Activated CD4-positive, alpha-beta T cell treated with anti-CD3 and anti-CD28 coated beads, Interleukin-2, Interleukin-4, amounts not matched to agents 100 ng/mL and 50 ng/mL, durations not matched to agents 16 hours and 8 hours (primary cell): ENCODE data around the gene CARD6.
"Not testable (repeated sequence)": the region's sequence is repeated elsewhere in the genome, so short reads cannot be mapped to it uniquely, and the experiment has no call there.

Experiments
- DNase-seq: peaks from one replicate; pipeline ENCODE4 v3.0.0-alpha.2; 2020; ENCODE audit warnings: low spot score

The CARD6 gene, protein sequence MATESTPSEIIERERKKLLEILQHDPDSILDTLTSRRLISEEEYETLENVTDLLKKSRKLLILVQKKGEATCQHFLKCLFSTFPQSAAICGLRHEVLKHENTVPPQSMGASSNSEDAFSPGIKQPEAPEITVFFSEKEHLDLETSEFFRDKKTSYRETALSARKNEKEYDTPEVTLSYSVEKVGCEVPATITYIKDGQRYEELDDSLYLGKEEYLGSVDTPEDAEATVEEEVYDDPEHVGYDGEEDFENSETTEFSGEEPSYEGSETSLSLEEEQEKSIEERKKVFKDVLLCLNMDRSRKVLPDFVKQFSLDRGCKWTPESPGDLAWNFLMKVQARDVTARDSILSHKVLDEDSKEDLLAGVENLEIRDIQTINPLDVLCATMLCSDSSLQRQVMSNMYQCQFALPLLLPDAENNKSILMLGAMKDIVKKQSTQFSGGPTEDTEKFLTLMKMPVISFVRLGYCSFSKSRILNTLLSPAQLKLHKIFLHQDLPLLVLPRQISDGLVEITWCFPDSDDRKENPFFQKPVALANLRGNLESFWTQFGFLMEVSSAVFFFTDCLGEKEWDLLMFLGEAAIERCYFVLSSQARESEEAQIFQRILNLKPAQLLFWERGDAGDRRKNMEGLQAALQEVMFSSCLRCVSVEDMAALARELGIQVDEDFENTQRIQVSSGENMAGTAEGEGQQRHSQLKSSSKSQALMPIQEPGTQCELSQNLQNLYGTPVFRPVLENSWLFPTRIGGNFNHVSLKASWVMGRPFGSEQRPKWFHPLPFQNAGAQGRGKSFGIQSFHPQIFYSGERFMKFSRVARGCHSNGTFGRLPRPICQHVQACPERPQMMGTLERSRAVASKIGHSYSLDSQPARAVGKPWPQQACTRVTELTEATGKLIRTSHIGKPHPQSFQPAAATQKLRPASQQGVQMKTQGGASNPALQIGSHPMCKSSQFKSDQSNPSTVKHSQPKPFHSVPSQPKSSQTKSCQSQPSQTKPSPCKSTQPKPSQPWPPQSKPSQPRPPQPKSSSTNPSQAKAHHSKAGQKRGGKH

GRCh38 chr5:40841068-40841805 is at the start of gene CARD6:
Gene CARD6 (plus strand): TSS chr5:40841367. CDS start chr5:40841383, 16 bp downstream.
- DNase-seq: no peak

- no peak for DNase-seq
Observed at GRCh38 chr5:40791715-40792139, 49.4 kb upstream of the CARD6 start.

DNA sequence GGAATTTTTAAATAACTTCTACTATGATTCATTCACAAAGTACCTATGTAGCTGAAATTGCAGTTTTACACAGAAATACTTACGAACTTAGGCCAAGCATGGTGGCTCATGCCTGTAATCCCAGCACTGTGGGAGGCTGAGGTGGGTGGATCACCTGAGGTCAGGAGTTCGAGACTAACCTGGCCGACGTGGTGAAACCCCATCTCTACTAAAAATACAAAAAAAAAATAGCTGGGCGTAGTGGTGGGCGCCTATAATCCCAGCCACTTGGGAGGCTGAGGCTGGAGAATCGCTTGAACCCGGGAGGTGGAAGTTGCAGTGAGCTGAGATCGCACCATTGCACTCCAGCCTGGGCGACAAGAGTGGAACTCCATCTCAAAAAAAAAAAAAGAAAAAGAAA is 48.5 kb upstream of the CARD6 start:
- DNase-seq: not testable (repeated sequence)

GRCh38 chr5:40794340-40794739 is 46.8 kb upstream of the CARD6 start:
- not testable (repeated sequence) for DNase-seq

DNA sequence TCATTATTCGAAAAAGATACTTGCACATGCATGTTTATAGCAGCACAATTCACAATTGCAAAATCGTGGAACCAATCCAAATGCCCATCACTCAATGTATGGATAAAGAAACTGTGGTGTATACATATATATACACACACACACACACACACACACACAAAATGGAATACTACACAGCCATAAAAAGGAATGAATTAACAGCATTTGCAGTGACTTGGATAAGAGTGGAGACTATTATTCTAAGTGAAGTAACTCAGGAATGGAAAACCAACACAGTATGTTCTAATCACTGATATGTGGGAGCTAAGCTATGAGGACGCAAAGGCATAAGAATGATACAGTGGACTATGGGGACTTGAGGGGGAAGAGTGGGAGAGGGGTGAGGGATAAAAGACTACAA is 46.3 kb upstream of the CARD6 start:
- DNase-seq: not testable (repeated sequence)

DNA sequence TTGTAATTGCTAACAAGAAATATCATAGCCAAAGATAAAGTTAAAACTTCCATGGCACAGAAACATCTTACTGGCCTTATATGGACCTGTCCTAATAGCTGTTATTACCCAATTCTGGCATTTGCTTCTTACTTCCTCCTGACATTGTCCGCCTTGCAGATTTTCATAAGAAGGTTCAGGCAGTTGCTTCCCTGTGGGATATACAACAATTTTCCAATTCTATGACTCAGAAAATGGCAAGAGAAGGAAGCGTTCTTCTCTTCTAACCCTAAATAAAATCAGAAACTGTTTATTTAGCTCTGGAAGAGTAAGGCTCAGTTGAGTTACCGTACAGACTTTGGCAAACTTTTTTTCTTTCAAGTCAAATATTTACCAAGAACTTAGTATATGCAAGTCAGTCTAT is 44.7 kb upstream of the CARD6 start:
- no peak for DNase-seq

DNA sequence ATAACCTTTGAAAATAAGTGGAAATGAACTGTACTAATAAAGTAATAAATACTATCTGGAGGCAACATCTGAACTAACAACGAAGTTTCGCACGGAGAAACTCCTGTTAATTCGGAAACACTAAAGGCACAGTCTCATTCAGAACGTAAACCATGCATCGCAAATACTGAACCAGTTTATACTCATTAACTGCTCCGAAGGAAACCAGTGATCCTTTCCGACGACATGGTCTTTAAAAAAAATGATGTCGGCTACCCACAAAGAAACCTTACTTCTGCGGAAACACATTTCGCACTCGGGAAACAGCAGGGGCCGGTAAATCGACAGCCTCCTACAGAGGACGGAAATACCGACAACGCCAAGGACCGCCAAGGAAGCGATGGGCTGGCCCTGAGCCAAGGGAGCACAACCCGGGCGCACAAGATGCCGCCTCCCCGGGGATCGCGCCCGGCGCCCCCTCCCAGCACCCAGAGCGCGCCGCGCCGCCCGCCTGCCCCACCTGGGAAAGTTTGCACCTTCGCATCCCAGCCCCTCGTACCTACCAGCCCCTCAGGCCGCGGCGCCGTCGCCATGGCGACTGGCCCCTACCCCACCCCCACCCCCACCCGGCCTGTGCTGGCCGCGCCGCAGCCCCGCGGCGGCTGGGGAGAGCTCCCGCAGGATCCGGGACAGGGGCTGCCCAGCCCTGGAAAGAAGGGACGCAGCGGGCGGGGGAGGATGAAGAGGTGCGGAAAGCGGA is 43.7 kb upstream of the CARD6 start:
- DNase-seq: peak; percentile 79

GRCh38 chr5:40798012-40798800 is 43.0 kb upstream of the CARD6 start, which contains the start of gene PRKAA1:
Gene PRKAA1 (minus strand): TSS chr5:40798374. CDS start chr5:40798189, 185 bp downstream.
- peak; percentile 88 for DNase-seq

DNA sequence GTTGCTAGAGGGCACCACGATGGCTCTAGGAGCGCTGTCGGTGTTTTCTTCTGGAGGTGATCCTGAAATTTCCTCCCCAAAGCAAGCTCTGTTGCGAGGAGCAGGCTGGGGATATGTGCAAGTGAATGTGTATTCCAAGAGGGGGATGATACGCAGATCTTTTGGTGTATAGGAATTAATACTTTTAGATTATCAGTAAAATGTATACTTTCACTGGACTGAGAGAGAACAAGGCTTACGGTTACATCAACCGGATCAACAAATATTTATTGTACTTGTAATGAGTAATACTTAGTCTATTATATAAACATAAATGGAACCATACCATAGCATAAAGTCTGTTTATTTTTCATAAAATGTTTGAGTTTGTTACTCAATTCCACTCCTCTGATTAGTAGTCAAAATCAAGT is 42.4 kb upstream of the CARD6 start:
- no peak for DNase-seq

DNA sequence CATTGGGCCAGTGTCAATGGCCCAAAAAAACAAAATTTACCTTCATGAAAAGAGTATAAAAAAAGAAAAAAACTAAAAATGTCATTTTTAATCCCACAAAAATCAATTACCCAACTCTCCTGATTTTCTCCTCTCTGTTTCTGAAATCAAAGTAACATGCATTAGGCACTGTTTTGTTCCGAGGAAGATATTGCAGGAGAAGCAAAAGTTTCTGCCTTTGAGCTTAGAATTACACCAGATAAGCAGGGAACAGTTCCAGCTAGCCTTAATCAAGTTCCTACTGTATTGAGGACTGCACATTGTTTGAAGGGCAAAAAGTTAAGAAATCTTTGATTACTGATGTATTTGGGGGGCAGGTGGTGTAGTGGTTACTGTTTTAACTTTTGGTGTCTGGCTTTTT is 41.9 kb upstream of the CARD6 start:
- DNase-seq: no peak

DNA sequence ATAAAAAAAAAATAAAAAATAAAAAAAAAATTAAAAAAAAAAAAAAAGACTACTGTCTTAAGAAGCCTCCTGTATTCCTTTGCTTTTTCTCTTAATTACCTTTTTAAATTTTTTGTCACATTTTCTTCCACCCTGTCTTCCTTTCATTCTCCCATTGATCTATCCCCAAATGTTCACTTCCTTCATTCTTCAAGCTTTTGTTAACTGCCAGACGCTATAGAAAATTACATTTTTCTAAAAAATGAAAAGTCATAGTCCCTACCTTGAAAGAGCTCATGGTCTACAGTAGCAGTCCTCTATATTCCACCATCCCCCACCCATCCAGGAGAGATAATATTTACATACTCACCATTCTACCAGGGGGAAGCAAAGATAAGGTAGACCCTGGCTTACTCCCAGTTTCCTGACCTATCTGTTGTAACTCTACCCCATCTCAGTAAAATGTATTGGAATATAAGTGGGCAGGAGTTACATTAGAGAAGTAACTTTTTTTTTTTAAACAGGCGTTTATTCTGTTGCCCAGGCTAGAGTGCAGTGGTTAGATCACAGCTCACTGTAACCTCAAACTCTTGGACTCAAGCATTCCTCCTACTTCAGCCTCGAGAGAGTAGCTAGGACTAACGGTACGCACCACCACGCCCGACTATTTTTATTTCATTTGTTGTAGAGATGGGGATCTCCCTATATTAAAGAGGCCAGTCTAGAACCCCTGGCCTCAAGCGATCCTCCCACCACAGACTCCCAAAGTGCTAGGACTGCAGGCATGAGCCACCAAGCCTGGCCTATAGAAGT is 39.2 kb upstream of the CARD6 start:
- no peak for DNase-seq

- DNase-seq: no peak
Observed at GRCh38 chr5:40812125-40812524, 29.0 kb upstream of the CARD6 start.

DNA sequence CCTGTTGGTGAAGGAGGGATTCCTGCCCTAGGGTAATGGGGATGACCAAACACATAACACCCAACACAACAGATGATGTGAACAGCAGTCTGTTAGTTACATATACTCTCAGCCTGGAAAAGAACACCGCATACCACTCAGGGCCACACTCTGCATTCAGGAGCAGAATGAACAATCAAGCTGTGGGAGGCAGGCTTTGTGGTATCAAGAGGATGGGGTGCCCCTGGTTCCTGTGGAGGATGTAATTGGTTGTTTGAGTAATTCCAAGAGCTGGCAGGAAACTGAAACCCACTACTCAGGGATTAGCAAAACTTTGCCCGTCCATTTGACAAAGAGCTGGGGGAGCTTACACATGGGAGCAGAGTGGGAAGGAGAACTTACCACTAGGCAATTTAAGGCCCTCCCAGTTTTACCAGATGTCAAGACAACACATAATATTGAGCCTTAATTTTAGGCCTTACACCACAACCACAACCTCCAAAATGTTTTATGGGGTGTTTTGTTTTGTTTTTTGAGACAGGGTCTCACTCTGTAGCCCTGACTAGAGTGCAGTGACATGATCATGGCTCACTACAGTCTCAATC is 27.4 kb upstream of the CARD6 start:
- DNase-seq: peak; percentile 70

DNA sequence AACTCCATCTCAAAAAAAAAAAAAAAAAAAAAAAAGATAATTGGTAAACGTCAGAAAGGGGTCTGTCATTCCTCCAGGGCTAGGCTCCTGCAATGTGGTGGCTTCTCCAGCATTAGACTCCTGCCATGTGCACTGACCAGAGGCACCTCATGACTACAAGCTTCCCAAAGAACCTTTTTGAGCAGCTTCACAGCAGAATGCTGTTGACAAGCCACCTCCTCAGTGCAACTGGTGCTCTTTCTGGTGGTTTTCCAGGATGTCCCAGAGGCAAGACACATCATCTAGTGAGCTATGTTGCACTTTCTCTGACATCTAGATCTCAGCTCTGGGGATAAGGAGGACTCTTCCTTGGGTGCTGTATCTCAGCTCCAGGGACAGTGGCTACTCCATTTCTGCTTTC is 17.7 kb upstream of the CARD6 start:
- DNase-seq: no peak

GRCh38 chr5:40825461-40826043 is 15.6 kb upstream of the CARD6 start:
- DNase-seq: not testable (repeated sequence)

DNA sequence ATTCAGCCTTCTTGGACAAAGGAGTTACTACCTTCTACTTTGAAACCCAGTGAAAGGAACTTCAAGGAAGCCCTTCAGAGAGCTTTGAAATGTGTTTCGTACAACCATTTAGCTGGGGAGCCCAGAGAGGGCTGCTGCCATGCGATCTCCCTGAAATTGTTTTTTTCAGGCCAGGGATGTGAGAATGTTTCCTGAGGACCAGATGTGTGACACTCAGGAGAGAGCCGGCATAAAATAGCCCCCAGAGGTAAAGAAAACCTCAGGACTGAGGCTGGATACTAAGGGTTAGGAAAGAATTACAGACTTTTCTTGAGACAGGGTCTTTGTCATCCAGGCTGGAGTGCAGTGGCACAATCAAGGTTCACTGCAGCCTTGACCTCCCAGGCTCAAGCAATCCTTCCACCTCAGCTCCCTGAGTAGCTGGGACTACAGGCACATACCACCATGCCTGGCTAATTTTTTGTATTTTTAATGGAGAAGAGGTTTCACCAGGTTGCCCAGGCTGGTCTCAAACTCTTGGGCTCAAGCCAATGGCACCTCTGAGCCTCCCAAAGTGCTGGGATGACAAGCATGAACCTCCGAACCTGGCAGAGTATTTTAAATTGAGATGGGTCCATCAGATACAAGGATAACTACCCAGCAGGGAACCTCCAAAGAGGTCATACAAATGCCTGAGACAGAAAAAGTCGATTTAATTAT is 14.5 kb upstream of the CARD6 start:
- no peak for DNase-seq

GRCh38 chr5:40827188-40827977 is 13.8 kb upstream of the CARD6 start:
- DNase-seq: no peak
